GM12878 (cell line): Measurements from ENCODE around the gene DTX4. TPM values are rescaled to one million over a fixed set of nuclear protein-coding genes. Genes with fewer than 3 reads are reported as not detected.

Experiments used
- ATF7 ChIP-seq: fragments of 450-650 bp; IDR thresholded peaks from 2 replicates; pipeline ENCODE4 v1.6.1; 2016; ENCODE audit warnings: low read depth, mild to moderate bottlenecking
- CBFB ChIP-seq: IDR thresholded peaks from 2 replicates; pipeline ENCODE4 v1.6.1; 2016; ENCODE audit warnings: antibody characterized with exemption, low read depth
- CBX5 ChIP-seq: sonication (generic); IDR thresholded peaks from 2 replicates; pipeline ENCODE4 v1.6.1; 2016; ENCODE audit warnings: low read depth, moderate library complexity, mild to moderate bottlenecking, inconsistent platforms
- DPF2 ChIP-seq: fragments of 450-650 bp; IDR thresholded peaks from 2 replicates; pipeline ENCODE4 v1.6.1; 2017; ENCODE audit warnings: mild to moderate bottlenecking
- EED ChIP-seq: sonication (generic); IDR thresholded peaks from 2 replicates; pipeline ENCODE4 v1.6.1; 2016; ENCODE audit warnings: antibody characterized with exemption, low read depth
- EGR1 ChIP-seq, 2 experiments: IDR thresholded peaks; 1 replicate in 1 of 2; 2 replicates in 1 of 2; pipeline ENCODE4 v1.6.1; 2011 to 2012; ENCODE audit warnings: low read depth in 2 of 2, low read length in 2 of 2, borderline replicate concordance in 1 of 2, mild to moderate bottlenecking in 1 of 2, moderate library complexity in 1 of 2
- GATAD2B ChIP-seq: fragments of 450-650 bp; conservative IDR thresholded peaks from 2 replicates; pipeline ENCODE4 v1.6.1; 2017; ENCODE audit warnings: low read depth, mild to moderate bottlenecking, moderate library complexity
- IKZF2 ChIP-seq, 2 experiments: fragments of 450-650 bp; IDR thresholded peaks; 2 replicates each; pipeline ENCODE4 v1.6.1; 2017; ENCODE audit warnings: mild to moderate bottlenecking in 2 of 2, moderate library complexity in 2 of 2
- IRF4 ChIP-seq: IDR thresholded peaks from 2 replicates; pipeline ENCODE4 v1.6.1; 2011; ENCODE audit warnings: low read depth, low read length
- JUNB ChIP-seq: IDR thresholded peaks from 2 replicates; pipeline ENCODE4 v1.6.1; 2016; ENCODE audit warnings: antibody characterized with exemption, mild to moderate bottlenecking
- MXI1 ChIP-seq: fragments of 150-350 bp; IDR thresholded peaks from 2 replicates; pipeline ENCODE4 v1.6.1; 2011; ENCODE audit warnings: low read depth, mild to moderate bottlenecking, inconsistent platforms, low read length, improper control_type of control experiment
- MYB ChIP-seq: fragments of 150-350 bp; IDR thresholded peaks from 2 replicates; pipeline ENCODE4 v1.6.1; 2014; ENCODE audit warnings: mild to moderate bottlenecking, low read depth, low read length, borderline replicate concordance
- POLR2A ChIP-seq: IDR thresholded peaks from 2 replicates; pipeline ENCODE4 v1.6.1; 2011; ENCODE audit warnings: low read depth, mild to moderate bottlenecking, low read length
- POLR2AphosphoS5 ChIP-seq: IDR thresholded peaks from 2 replicates; pipeline ENCODE4 v1.6.1; 2011; ENCODE audit warnings: mild to moderate bottlenecking, low read length, inconsistent platforms
- RCOR1 ChIP-seq: conservative IDR thresholded peaks from 2 replicates; pipeline ENCODE4 v1.6.1; 2012; ENCODE audit warnings: low read depth, low read length, improper control_type of control experiment
- RUNX3 ChIP-seq: IDR thresholded peaks from 2 replicates; pipeline ENCODE4 v1.6.1; 2012; ENCODE audit warnings: low read length, inconsistent platforms
- SP1 ChIP-seq: IDR thresholded peaks from one replicate; pipeline ENCODE4 v1.6.1; 2011; ENCODE audit warnings: low read depth, low read length
- SREBF2 ChIP-seq: IDR thresholded peaks from 2 replicates; pipeline ENCODE4 v1.6.1; 2012; ENCODE audit warnings: mild to moderate bottlenecking, low read length
- SRF ChIP-seq, 2 experiments: IDR thresholded peaks; 2 replicates each; pipeline ENCODE4 v1.6.1; 2011; ENCODE audit warnings: low read depth in 2 of 2, low read length in 2 of 2, mild to moderate bottlenecking in 1 of 2, moderate library complexity in 1 of 2
- YY1 ChIP-seq: IDR thresholded peaks from 2 replicates; pipeline ENCODE4 v1.6.1; 2011; ENCODE audit warnings: low read depth, mild to moderate bottlenecking, low read length
- ZNF217 ChIP-seq: fragments of 450-650 bp; IDR thresholded peaks from 2 replicates; pipeline ENCODE4 v1.6.1; 2017; ENCODE audit warnings: antibody characterized with exemption, mild to moderate bottlenecking
- polyA plus RNA-seq, 11 experiments: library from polyadenylated mRNA; depleted of rRNA in 4 of 11; unstranded in 6 of 11; stranded (reverse) in 5 of 11; fragments of >200 nt; fragmentation: Nextera tagmentation in 4 of 11; fragmentation: Illumina TruSeq in 1 of 11; extraction: Ambion mirVana in 4 of 11; extraction: Trizol in 1 of 11; gene quantifications; 1 replicate in 1 of 11; 2 replicates in 10 of 11; pipeline versions ENCODE4 v1.2.1 to v1.2.3, GENCODE V29; 2011 to 2016; ENCODE audit warnings: inconsistent platforms in 2 of 11, missing spikeins in 2 of 11, low read depth in 1 of 11
- total RNA-seq, 4 experiments: library from RNA; depleted of rRNA in 3 of 4; stranded (reverse); fragments of >200 nt in 3 of 4; fragmentation: Illumina TruSeq in 1 of 4; extraction: Trizol in 1 of 4; gene quantifications; 2 replicates each; pipeline versions ENCODE4 v1.2.1 to v1.2.3, GENCODE V29; 2013 to 2021
- TF ChIP-seq, protein P1 (sequence below): fragments of 450-650 bp; IDR thresholded peaks from 2 replicates; pipeline ENCODE4 v1.6.1; 2016; ENCODE audit warnings: mild to moderate bottlenecking
- TF ChIP-seq, protein P2 (sequence below): IDR thresholded peaks from 2 replicates; pipeline ENCODE4 v1.6.1; 2012; ENCODE audit warnings: low read length, inconsistent platforms

DTX4 gene
- total and polyA plus RNA-seq, 10 of the 15 experiments (the other 5 are each of a cell fraction or from before 2014, with no cell fraction given) = 3.8 to 25.8 (median 10.5) TPM

DNA sequence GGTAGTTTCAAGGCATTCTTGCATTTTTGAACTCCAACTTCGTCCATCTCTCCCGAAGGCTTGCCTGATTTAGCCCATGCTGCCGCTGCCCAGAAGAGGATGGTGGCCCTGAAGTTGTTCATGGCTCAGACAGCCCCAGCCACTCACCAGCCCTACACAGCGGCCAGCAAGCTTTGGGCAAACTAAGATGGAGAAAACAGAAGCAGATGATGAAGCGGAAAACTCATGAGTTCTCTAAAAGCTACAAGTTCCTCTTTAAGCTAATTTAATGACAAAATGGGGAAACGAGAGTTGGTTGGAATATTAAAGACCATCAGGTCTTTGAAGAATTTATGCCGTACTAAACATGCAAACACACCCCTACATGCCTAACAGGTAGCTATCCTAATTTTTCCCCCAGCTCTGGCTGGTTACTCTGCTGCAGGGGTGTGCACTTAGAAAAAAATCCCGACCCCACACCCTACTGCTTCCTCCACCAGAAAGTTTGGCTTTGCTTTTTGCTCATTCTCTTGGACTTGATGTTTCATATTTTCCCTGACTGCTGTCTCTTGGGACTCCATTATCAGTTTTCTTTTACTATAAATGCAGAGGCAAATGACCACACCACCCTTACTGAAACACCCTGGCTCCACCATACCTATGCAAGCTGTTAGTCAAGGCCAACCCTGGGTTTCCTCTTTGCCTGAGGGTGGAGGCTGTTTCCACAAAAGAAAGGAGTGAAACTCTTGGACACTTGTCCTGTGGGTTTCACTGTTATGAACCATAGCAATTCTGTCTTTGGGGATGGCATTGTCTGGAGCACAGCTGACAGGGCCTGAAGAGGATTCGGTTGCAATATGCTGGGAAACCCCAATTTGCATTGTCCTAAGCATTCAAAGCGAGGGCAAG lies 41.1 kb downstream of the DTX4 start, which contains the start of gene MPEG1 (continued):
- peak; percentile 54; the same call in 1 of the 2 replicates for TF ChIP-seq DPF2
- TF ChIP-seq MXI1 = no peak
- TF ChIP-seq EGR1 (IDR thresholded peaks at IDR 0.05; ENCODE audit: borderline replicate concordance in 1 of 2, low read depth in 2 of 2, low read length in 2 of 2) = 0 out of 3 replicates have a peak, but pooled peaks of 1 of the 2 experiments have one; percentile 2
- TF ChIP-seq SREBF2 = no peak
- peak; percentile 61 to 65; a peak in 3 of 4 replicates for TF ChIP-seq IKZF2 (IDR thresholded peaks at IDR 0.05)
- peak; percentile 45; the same call in 1 of the 2 replicates for TF ChIP-seq YY1
- TF ChIP-seq SP1 = peak; percentile 7
- TF ChIP-seq POLR2A = 0 out of 2 replicates have a peak, but pooled peaks have one; percentile 21
- TF ChIP-seq ATF7 = no peak
- no peak for TF ChIP-seq ZNF217
- TF ChIP-seq SRF (IDR thresholded peaks at IDR 0.05; ENCODE audit: low read depth in 2 of 2, low read length in 2 of 2) = no peak
- TF ChIP-seq, protein P1, sequence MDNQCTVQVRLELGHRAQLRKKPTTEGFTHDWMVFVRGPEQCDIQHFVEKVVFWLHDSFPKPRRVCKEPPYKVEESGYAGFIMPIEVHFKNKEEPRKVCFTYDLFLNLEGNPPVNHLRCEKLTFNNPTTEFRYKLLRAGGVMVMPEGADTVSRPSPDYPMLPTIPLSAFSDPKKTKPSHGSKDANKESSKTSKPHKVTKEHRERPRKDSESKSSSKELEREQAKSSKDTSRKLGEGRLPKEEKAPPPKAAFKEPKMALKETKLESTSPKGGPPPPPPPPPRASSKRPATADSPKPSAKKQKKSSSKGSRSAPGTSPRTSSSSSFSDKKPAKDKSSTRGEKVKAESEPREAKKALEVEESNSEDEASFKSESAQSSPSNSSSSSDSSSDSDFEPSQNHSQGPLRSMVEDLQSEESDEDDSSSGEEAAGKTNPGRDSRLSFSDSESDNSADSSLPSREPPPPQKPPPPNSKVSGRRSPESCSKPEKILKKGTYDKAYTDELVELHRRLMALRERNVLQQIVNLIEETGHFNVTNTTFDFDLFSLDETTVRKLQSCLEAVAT = 0 out of 2 replicates have a peak, but pooled peaks have one; percentile 42
- TF ChIP-seq RUNX3 = peak; percentile 23
- 0 out of 2 replicates have a peak, but pooled peaks have one; percentile 16 for TF ChIP-seq IRF4
- TF ChIP-seq, protein P2, sequence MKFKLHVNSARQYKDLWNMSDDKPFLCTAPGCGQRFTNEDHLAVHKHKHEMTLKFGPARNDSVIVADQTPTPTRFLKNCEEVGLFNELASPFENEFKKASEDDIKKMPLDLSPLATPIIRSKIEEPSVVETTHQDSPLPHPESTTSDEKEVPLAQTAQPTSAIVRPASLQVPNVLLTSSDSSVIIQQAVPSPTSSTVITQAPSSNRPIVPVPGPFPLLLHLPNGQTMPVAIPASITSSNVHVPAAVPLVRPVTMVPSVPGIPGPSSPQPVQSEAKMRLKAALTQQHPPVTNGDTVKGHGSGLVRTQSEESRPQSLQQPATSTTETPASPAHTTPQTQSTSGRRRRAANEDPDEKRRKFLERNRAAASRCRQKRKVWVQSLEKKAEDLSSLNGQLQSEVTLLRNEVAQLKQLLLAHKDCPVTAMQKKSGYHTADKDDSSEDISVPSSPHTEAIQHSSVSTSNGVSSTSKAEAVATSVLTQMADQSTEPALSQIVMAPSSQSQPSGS = peak; percentile 22
- 0 out of 2 replicates have a peak, but pooled peaks have one; percentile 14 for TF ChIP-seq CBFB
- TF ChIP-seq POLR2AphosphoS5 = 0 out of 2 replicates have a peak, but pooled peaks have one; percentile 13
- TF ChIP-seq RCOR1 = no peak
- TF ChIP-seq MYB = no peak
- TF ChIP-seq CBX5 = 0 out of 2 replicates have a peak, but pooled peaks have one; percentile 2
- TF ChIP-seq EED = peak; percentile 61
- 0 out of 2 replicates have a peak, but pooled peaks have one; percentile 18 for TF ChIP-seq JUNB
- peak; percentile 54; the same call in 1 of the 2 replicates for TF ChIP-seq GATAD2B
